A549 (cell line): ENCODE measurements around the gene PTPRJ.

Experiments
- CTCF ChIP-seq: fragments of >200 bp; sonication (Bioruptor Twin); formaldehyde crosslinking; IDR thresholded peaks from 3 replicates; pipeline ENCODE4 v1.5.1; 2016
- POLR2A ChIP-seq: IDR thresholded peaks from 2 replicates; pipeline ENCODE4 v1.6.1; 2012; ENCODE audit warnings: mild to moderate bottlenecking, low read length

DNA sequence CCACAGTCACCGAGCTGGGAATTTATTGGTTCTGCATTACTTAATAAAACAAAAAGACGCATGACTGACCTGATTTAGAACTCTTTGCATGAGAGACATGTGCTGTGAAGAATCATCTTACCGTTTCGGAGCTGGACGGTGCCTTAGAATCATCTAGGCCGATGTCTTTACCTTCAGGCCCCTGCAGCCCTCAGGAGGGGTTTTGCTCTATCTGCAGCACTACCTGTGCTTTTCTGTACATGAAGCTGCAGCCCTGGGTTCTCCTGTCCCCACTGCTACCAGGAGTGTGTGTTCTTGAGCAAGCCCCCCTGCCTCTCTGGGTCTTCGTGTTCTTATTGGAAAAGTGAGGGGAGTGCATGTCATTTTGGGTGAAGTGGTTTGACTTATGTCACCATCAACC, 142.3 kb downstream of the PTPRJ start:
- no peak for TF ChIP-seq CTCF
- TF ChIP-seq POLR2A = no peak
